Mucosa of stomach (tissue), 1 donor: ENCODE measurements around the gene TSBP1.
"Not testable (repeated sequence)": the region's sequence is repeated elsewhere in the genome, so short reads cannot be mapped to it uniquely, and the experiment has no call there.

Experiments used
- H3K27me3 ChIP-seq: one replicate; pipeline ENCODE4 v1.7.0; 2013; ENCODE audit warnings: mild to moderate bottlenecking, low read length; ENCODE audit not compliant: control insufficient read depth, insufficient read depth
- H3K36me3 ChIP-seq: one replicate; pipeline ENCODE4 v1.7.0; 2013; ENCODE audit warnings: low read length; ENCODE audit not compliant: control insufficient read depth, insufficient read depth
- H3K4me1 ChIP-seq: one replicate; pipeline ENCODE4 v1.7.0; 2013; ENCODE audit warnings: mild to moderate bottlenecking, low read length; ENCODE audit not compliant: control insufficient read depth, insufficient read depth
- H3K4me3 ChIP-seq: one replicate; pipeline ENCODE4 v1.7.0; 2013; ENCODE audit warnings: low read length
- H3K9ac ChIP-seq: one replicate; pipeline ENCODE4 v1.7.0; 2013; ENCODE audit warnings: mild to moderate bottlenecking, low read length, moderate library complexity
- H3K9me3 ChIP-seq: one replicate; pipeline ENCODE4 v1.7.0; 2013; ENCODE audit warnings: mild to moderate bottlenecking, low read length, moderate library complexity; ENCODE audit not compliant: control insufficient read depth
- donor health status: Pancreatic carcinoma.

TSBP1 gene

DNA sequence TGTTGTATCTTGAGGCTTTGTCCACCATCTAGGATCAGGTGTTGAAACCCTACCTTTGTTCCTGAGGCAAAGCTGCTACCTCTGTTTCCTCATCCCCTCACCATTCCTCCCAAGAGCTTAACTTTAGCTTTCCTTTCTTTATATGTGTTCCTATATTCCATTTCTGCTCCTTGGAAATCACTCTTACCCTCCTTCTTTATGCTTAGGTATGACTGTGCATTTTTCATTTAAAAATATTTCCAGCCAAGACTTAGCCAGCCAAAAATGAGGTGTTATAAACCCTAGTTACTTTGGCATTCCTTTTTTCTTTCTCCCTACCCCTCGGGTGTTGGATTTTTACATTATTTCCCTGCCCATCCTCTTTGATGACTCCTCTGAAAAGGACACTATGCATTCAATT, 57.7 kb downstream of the TSBP1 start:
- no peak overlapping the region for H3K9ac ChIP-seq
- H3K36me3 ChIP-seq: no peaks in the 10 kb centered on the region
- H3K27me3 ChIP-seq: no peaks in the 10 kb centered on the region
- H3K9me3 ChIP-seq: no peaks in the 10 kb centered on the region
- H3K4me3 ChIP-seq: no peak overlapping the region
- H3K4me1 ChIP-seq: no peaks in the 10 kb centered on the region

GRCh38 chr6:32298632-32299336, 72.9 kb downstream of the TSBP1 start:
- Histone ChIP-seq H3K27me3 (no peaks in the 10 kb centered on the region), H3K9ac (no peak overlapping the region), H3K9me3 (no peaks in the 10 kb centered on the region), H3K4me3 (no peak overlapping the region), H3K36me3 (no peaks in the 10 kb centered on the region), H3K4me1 (no peaks in the 10 kb centered on the region)

DNA sequence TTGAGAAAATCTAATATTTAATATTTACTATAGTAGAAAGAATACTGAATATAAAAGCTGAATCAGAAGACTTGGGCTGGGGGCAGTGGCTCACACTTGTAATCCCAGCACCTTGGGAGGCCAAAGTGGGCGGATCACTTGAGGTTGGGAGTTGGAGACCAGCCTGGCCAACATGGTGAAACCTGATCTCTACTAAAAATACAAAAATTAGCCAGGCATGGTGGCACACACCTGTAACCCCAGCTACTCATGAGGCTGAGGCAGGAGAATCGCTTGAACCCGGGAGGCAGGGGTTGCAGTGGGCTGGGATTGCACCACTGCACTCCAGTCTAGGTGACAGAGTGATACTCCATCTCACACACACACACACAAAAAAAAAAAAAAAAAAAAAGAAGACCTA, 76.7 kb downstream of the TSBP1 start:
- H3K36me3 ChIP-seq: not testable (repeated sequence)

DNA sequence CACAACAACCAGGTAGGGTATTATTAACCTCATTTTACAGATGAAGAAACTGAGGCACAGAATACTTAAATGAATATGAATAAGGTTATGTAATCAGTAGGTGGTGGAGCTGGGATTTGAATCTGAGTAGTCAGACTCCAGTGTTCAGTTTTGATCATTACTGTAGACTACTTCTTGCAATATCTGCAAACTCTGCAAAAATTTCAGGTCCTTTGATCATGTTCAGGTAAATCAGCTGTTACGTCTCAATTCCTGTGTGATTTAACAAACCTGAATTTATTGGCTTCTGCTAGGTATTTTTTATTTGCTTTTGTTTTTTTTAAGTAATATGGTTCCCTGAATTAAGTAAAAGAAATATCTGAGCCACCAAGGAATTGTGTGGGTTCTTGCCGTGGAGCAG, 77.1 kb downstream of the TSBP1 start:
- H3K9me3 ChIP-seq: no peaks in the 10 kb centered on the region
- H3K36me3 ChIP-seq: no peaks in the 10 kb centered on the region
- H3K4me1 ChIP-seq: no peaks in the 10 kb centered on the region
- no peaks in the 10 kb centered on the region for H3K27me3 ChIP-seq
- no peak overlapping the region for H3K4me3 ChIP-seq
- H3K9ac ChIP-seq: no peak overlapping the region

More for the DNA sequence above, 76.7 kb downstream of the TSBP1 start:
- H3K9ac ChIP-seq, H3K9me3 ChIP-seq, H3K4me1 ChIP-seq, H3K27me3 ChIP-seq, H3K4me3 ChIP-seq: not testable (repeated sequence)

DNA sequence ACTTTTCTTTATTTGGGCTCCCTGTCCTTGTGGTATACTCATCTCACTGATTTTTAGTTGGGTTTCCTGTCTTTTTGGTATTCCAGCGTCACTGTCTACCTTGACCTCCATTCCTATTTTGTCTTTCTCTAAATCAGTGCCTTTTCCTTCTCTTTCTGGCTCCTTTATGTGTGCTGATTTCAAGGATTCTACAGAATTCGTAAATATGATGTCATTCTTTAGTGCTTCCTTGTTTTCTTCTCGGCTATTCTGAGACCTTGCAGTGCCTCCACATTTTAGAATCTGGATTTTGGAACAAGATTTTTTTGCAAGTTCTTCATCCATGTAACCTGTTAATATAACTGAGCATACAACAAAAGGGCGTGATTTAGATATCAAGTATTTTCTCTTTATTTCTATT, 78.0 kb downstream of the TSBP1 start:
- Histone ChIP-seq H3K9ac (no peak overlapping the region), H3K4me1 (no peaks in the 10 kb centered on the region), H3K4me3 (no peak overlapping the region), H3K27me3 (no peaks in the 10 kb centered on the region), H3K9me3 (no peaks in the 10 kb centered on the region), H3K36me3 (no peaks in the 10 kb centered on the region)

- H3K36me3 ChIP-seq: no peaks in the 10 kb centered on the region
- no peak overlapping the region for H3K4me3 ChIP-seq
- no peaks in the 10 kb centered on the region for H3K4me1 ChIP-seq
- no peaks in the 10 kb centered on the region for H3K27me3 ChIP-seq
- H3K9ac ChIP-seq: no peak overlapping the region
- H3K9me3 ChIP-seq: no peaks in the 10 kb centered on the region
Measured at GRCh38 chr6:32291543-32291942, 80.2 kb downstream of the TSBP1 start.

DNA sequence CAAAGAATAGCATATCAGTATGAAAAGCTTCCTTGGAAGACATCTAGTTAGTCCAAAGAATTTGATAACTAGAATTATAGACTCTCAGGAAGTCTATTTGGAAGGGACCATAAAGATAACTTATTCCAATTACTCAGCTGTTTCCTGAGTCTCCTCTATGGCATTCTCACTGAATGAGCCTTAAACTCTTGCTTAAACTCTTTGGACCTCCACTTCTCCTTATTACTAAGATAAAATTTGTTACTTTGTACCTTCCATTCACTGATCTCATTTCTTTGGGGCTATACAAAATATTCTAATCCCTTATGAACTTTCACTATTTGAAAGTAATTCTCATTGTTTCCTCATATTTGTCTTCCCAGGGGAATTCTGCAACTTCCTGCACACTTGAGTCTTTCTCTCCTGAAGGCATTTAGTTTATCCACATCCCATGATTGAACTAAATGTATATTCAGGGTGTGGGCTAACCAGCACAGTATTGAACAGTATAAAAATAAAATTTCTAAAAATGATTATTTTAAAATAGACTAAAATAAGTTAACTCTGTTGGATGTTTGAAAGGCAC, 80.7 kb downstream of the TSBP1 start:
- H3K4me3 ChIP-seq: no peak overlapping the region
- H3K36me3 ChIP-seq: no peaks in the 10 kb centered on the region
- H3K4me1 ChIP-seq: no peaks in the 10 kb centered on the region
- H3K9me3 ChIP-seq: no peaks in the 10 kb centered on the region
- H3K27me3 ChIP-seq: no peaks in the 10 kb centered on the region
- H3K9ac ChIP-seq: no peak overlapping the region

DNA sequence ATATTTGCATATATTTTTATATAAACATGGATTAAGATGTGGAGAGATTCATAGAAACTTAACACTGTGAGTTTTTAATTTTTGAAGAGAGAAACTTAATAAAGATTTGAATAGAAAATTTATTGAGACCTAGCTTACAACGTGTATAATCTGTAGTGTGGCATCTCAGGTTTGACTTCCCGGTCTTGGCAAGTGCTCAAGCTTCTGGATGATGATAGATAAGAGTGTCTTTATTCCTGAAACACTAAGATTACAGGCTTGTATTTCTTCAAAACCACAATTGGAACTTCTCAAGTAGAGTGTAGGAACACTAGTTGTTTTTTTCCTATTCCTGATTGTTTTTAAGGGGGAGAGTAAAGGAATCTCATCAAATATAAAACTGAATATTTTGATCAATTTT, 83.3 kb downstream of the TSBP1 start:
- no peaks in the 10 kb centered on the region for H3K36me3 ChIP-seq
- H3K9me3 ChIP-seq: no peaks in the 10 kb centered on the region
- H3K4me1 ChIP-seq: no peaks in the 10 kb centered on the region
- H3K9ac ChIP-seq: no peak overlapping the region
- no peak overlapping the region for H3K4me3 ChIP-seq
- no peaks in the 10 kb centered on the region for H3K27me3 ChIP-seq

DNA sequence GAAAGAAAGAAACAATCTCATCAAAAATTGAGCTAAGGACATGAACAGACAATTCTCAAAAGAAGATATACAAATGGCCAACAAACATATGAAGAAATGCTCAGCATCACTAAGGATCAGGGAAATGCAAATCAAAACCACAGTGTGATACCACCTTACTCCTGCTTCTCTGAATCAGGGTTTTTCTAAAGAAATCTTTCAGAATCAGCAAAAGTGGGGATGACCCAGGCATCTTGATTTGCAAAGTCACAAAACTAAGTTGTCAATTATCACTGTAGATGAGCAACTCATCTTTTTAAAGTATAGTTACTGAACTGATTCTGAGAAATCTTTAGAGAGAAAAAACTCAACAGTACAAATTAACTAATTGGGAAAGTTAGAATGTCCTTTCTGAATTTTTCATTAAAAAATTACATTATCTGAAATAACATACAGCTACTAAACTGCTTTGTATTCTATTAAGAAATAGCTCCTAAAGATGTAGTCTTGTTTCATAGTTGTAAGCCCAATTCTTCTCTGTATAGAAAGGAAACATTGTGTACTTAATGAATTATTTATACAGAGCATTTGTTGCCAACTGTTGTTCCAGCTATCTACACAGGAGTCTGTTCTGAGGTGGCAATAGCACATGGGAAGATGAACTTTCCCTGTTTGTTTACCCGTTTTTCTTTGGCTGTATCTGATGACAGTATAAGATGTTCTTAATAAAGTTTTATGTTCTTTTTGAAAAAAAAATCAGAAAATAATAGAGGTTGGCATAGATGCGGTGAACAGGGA, 97.7 kb downstream of the TSBP1 start:
- not testable (repeated sequence) for H3K27me3 ChIP-seq, H3K9me3 ChIP-seq, H3K4me3 ChIP-seq, H3K9ac ChIP-seq, H3K36me3 ChIP-seq, H3K4me1 ChIP-seq

- H3K4me1 ChIP-seq: no peaks in the 10 kb centered on the region
- H3K36me3 ChIP-seq: no peaks in the 10 kb centered on the region
- no peaks in the 10 kb centered on the region for H3K27me3 ChIP-seq
- H3K4me3 ChIP-seq: no peak overlapping the region
- no peak overlapping the region for H3K9ac ChIP-seq
- no peaks in the 10 kb centered on the region for H3K9me3 ChIP-seq
Measured at GRCh38 chr6:32271429-32271828, 100.3 kb downstream of the TSBP1 start.

DNA sequence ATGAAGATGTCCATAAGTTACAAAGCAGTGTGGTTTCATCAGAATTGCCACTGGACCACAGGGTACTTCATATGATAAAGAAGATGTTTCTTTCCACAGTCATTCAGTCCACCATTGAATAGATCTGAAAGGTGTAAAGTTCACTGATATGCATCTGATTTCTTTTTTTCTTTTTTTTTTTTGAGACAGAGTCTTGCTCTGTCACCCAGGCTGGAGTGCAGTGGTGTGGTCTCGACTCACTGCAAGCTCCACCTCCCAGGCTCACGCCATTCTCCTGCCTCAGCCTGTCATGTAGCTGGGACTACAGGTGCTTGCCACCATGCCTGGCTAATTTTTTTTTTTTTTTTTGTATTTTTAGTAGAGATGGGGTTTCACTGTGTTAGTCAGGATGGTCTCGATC, 103.2 kb downstream of the TSBP1 start:
- H3K9me3 ChIP-seq, H3K4me3 ChIP-seq: not testable (repeated sequence)

GRCh38 chr6:32267035-32267434, 104.7 kb downstream of the TSBP1 start:
- Histone ChIP-seq H3K36me3 (no peaks in the 10 kb centered on the region), H3K9ac (no peak overlapping the region), H3K4me3 (no peak overlapping the region), H3K27me3 (no peaks in the 10 kb centered on the region), H3K4me1 (no peaks in the 10 kb centered on the region), H3K9me3 (no peaks in the 10 kb centered on the region)

More for the DNA sequence above, 103.2 kb downstream of the TSBP1 start:
- not testable (repeated sequence) for H3K9ac ChIP-seq, H3K27me3 ChIP-seq, H3K36me3 ChIP-seq, H3K4me1 ChIP-seq
